OCI-LY3 (cell line): ENCODE data around the gene PCNX3.

Experiments
- CTCF ChIP-seq: fragments of 200-600, 300-600 bp; sonication (generic); IDR thresholded peaks from 2 replicates; pipeline ENCODE4 v1.5.1; 2014; ENCODE audit warnings: antibody characterized with exemption, low read length, low read depth
- EZH2phosphoT487 ChIP-seq: fragments of 200-600 bp; shearing (Covaris generic); IDR thresholded peaks from 2 replicates; pipeline ENCODE4 v1.6.1; 2018; ENCODE audit warnings: antibody characterized with exemption, mixed run types, low read depth

- TF ChIP-seq CTCF (no peak), EZH2phosphoT487 (no peak)
These were observed 32.0 kb upstream of the PCNX3 start for GRCh38 chr11:65583589-65583988.
